Fibroblast of skin of abdomen (primary cell): Measurements from ENCODE around the gene RBBP7.

Experiments
- DNase-seq: peaks from one replicate; pipeline ENCODE4 v3.0.0-alpha.2; 2013

The RBBP7 gene

DNA sequence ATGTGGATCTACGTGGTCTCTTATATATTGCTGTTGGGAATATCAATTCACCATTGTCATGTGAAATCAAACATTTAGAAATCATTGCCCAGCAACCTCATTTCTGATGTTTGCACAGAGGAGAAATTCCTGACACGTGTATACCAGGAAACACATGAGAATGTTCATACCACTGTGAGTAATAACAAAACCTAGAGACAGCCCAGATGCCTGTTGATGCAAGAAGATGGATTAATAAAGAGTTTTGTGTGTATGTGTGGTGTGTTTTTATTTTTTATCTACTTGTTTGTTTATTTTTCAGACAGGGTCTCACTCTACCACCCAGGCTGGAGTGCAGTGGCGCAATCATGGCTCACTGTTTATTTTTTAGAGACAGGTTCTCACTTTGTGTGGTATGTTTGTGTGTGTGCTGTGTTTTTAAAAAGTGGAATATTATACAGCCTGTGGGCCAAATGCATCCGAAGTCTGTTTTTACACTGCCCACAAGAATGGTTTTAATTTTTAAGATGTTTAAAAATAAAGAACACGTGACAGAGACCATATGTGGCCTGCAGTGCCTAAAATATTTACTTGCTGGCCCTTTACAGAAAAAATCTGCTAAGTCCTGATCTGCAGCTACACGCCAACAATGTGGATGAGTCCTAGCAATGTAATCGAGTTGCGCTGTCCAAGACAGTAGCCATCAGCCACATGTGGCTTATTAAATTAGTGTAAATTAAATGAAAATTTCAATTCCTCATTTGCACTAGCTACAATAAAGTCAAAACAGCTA is 44.7 kb downstream of the RBBP7 start:
- peak; percentile 45 for DNase-seq

DNA sequence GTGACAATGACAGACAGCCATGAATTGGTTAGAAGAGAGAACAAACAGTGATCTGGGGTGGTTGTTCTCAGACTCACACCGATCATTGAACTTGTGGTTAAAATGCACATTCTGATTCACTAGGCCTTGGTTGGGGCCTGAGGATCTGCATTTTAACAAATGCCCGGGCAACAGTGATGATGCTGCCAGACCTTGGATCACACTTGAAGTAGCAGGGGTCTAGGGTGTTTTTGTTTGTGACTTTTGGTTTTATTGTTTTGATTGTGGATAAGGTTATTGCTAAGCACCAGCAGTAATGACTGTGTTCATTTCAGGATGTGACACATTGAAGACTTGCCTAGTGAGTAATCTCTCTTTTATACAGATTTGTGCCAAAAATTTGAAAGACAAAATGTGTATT is 47.4 kb downstream of the RBBP7 start:
- DNase-seq = peak; percentile 51

DNA sequence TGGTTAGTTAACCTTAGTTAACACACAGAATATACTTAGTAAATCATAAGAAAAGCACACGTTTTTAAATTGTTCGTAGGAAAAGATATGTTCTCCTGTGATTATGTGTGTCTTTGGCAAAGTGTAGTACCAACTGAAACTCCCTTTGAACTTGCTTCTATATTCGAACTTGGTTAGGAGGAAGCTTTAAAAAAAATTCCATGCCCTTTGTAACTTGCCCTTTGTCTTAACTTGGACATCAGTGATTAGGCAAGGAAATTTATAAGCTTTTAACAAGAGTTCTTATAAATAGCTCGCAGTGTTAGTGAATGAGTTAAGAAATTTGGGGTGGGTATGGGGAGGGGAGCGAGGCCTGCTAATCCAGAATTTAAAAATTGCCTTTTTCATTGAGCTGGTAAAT is 50.5 kb downstream of the RBBP7 start:
- DNase-seq = no peak

DNA sequence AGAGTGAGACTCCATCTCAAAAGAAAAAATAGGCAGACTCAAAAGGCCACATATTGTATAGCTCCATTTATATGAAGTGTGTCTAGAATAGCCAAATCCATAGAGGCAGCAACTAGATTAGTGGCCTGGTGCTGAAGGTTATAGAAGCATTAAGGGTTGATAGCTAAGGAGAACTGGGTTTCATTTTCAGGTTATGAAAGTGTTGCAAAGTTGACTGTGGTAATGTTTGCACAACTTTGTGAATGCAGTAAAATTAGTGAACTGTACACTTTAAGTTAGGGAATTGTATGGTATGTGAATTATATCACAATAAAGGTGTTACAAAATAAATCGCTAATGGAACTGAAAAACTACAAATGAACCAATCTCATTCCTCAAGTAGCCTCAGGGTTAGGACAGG is 55.6 kb downstream of the RBBP7 start:
- no peak for DNase-seq

DNA sequence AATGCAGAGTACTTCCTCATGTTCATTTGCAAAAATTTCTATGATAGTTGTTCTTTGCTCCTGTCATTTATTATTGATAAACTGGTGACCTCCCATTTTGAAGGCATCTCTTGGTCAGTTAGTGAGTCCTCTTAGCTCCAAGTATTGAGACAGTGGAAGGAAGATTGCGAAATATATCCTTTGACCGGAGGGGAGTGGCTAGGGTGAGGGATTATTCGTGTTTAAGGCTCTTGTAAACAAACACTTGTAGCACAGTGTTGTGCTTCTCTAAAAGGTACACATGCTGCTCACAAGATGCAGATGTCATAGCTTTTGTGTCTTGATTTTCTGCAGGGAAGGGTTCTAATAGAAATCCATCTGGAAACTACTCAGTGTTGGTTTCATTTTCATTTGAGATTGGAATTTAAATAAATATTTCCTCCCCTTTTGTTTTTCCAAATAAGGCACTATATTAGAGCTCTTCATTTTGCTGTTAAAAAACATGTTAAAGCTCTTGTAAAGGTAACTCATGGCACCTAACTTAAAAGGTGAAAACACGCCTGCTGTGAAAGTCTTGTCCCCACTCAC is 62.1 kb downstream of the RBBP7 start:
- DNase-seq = peak; percentile 12

DNA sequence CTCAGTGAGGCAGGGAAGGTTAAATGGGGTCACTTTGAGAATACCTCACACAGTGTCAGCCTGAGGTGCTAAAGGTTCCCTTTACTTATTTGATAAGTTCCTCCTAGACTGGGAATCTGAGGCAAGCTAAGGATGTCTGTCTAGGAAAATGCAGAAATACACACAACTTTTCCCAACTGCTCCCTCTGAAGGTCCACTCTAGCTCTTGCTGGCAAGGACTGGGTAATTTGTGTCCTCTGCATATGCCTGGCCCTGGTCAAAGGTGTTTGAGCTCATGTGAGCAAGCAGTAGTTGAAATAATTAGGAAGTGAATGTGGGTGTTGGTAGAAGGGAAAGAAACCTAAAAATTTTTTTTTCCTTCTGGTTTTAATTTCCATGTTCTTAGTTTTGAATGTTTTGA is 62.6 kb downstream of the RBBP7 start:
- no peak for DNase-seq

DNA sequence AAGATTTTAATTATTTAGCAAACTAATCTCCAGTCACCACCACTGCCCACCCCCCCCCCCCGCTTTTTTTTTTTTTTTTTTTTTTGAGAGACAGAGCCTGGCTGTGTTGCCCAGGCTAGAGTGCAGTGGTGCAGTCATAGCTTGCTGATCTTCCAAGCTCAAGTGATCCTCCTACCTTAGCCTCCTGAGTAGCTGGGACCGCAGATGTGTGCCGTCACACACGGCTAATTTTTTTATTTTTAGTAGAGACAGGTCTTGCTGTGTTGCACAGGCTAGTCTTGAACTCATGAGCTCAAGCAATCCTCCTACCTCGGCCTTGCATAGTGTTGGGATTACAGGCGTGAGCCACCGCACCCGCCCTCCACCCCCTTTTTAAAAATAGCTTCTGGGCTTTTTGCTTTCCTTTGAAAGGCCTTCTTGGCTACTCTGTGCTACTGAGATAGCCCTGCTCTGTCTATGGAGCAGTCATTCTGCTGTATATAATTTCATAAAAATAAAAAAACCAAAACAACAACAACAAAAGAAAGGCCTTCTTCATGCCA is 65.2 kb downstream of the RBBP7 start:
- DNase-seq = no peak

DNA sequence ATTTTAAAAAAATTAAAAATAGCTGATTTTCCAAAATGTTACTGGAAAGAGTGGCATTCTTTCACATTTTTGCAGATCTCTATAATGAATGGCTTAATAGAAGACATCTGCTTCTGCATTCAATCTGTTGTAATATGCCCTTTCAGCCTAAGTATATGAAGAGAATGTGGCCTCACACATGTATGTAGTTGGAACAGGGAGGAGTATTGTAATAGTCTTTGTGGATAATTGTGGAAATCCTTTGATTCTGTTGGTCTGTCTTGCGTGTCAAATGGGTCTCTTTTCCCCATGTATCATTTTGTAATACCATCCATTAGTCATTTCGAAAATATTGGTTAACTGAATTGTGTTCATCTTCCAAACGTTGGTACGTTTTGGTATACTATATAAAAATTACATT is 72.3 kb downstream of the RBBP7 start:
- DNase-seq = peak; percentile 56

DNA sequence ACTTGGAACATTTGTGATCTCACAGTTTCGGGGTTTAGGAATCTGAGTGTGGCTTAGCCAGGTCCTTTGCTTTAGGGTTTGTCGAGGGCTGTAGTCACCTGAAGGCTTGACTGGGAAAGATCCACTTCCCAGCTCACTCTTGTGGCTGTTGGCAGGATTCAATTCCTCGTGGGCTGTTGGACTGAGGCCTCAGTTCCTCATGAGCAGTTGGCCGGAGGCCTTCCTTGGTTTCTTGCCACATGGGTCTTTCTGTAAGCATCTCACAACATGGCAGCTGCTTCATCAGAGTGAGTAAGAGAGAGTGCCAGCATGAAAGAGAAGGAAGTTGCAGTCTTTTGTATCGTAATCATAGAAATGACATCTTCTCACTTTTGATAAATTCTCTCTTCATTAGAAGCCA is 72.8 kb downstream of the RBBP7 start:
- DNase-seq = peak; percentile 16

DNA sequence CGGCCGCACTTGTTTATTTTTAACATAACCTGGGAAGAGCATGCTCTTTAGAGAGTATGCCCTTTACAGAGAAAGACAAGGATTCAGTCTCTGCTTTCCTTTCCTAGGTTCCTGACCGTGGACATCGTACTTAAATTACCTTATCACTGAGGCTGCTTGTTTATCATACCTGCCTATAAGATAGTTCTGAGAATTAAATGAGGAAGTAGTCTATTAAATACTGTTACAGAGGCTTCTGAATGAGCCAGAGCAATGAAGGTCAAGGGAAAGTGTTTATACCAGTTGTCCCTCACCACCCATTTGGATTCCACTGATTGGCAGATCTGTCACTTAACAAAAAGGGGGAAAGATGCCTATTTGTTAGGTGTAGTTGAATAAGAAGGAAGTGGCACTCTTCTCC is 73.9 kb downstream of the RBBP7 start:
- DNase-seq = no peak
